GM21737 (cell line): Measurements from ENCODE around the gene DTL.

Experiments
- ATAC-seq: cut with Tn5 transposase; IDR thresholded peaks from one replicate; pipeline ENCODE4 v1.9.1; 2021; ENCODE audit warnings: mild to moderate bottlenecking, moderate library complexity; ENCODE audit not compliant: unreplicated experiment

The DTL gene

GRCh38 chr1:212121779-212122178 is 86.2 kb downstream of the DTL start:
- no peak for ATAC-seq

GRCh38 chr1:212124690-212125582 is 89.4 kb downstream of the DTL start:
- ATAC-seq: no peak

GRCh38 chr1:212125654-212126053 is 90.1 kb downstream of the DTL start:
- ATAC-seq: no peak

- ATAC-seq: no peak
These were observed 91.7 kb downstream of the DTL start for GRCh38 chr1:212127221-212127620.

- no peak for ATAC-seq
These were observed 94.2 kb downstream of the DTL start for GRCh38 chr1:212129781-212130180.

- ATAC-seq: no peak
These were observed 96.5 kb downstream of the DTL start for GRCh38 chr1:212132025-212132424.

GRCh38 chr1:212133319-212133718 is 97.8 kb downstream of the DTL start:
- ATAC-seq: no peak

- ATAC-seq: no peak
These were observed 99.6 kb downstream of the DTL start for GRCh38 chr1:212135166-212135565.

GRCh38 chr1:212137854-212138253 is 102.3 kb downstream of the DTL start:
- no peak for ATAC-seq

- ATAC-seq: no peak
These were observed 102.9 kb downstream of the DTL start for GRCh38 chr1:212138457-212138856.

GRCh38 chr1:212139526-212140135 is 104.1 kb downstream of the DTL start:
- no peak for ATAC-seq

GRCh38 chr1:212141404-212141803 is 105.9 kb downstream of the DTL start:
- no peak for ATAC-seq

- no peak for ATAC-seq
These were observed 107.5 kb downstream of the DTL start for GRCh38 chr1:212142883-212143530.

GRCh38 chr1:212147581-212148033 is 112.1 kb downstream of the DTL start:
- ATAC-seq: no peak

GRCh38 chr1:212149566-212149965 is 114.0 kb downstream of the DTL start:
- ATAC-seq: no peak

GRCh38 chr1:212152308-212152693 is 116.8 kb downstream of the DTL start:
- no peak for ATAC-seq

- ATAC-seq: no peak
These were observed 117.3 kb downstream of the DTL start for GRCh38 chr1:212152869-212153268.

GRCh38 chr1:212153635-212154034 is 118.1 kb downstream of the DTL start:
- ATAC-seq: no peak
